Measurements from ENCODE around the gene TICAM2. TPM values are rescaled to one million over a fixed set of nuclear protein-coding genes. Genes with fewer than 3 reads are reported as not detected.

Gene TICAM2
- total RNA-seq, 1 experiment from 2014 or later = 1.0 TPM

DNA sequence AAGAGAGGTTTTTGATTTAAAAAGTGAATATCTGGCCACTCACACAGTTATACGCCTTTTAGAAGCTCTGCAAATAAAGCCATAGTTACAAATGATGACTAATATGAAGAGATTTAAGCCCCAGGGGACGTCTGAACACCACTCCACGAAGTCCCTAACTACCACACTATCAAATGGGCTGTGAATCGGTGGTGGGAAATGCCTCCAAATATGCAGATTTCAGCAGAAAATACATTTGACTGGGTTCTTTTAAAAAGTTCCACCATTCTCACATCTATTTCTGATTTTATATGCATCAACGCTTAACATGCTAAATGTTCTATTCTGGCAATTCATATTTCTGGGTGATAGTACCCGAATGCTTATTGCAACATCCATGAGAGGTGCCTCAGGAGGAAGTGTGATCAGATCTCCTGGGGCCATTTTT is 22.5 kb downstream of the TICAM2 start (continued):
- no peak for TF ChIP-seq ESRRA (CRISPR knock-in tag; IDR thresholded peaks at IDR 0.05; ENCODE audit: borderline replicate concordance)

DNA sequence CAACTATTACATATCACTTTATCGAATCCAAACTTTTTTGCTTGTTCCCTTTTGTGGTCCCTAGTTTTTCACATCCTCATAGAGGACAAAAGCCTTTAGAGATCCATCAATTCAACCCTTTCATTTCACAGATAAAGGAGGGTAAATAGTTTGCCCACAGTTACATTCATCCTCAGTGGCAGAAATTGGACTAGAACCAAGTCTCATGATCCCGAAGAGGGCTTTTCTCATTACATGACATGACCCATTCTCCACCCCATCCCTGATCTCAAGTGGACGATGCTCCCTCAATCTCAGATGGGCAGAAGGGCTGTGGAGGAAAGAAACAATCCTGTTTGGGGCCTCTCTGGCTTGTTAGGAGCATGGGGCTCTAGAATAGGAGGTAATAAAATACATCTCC is 23.1 kb downstream of the TICAM2 start:
- CTCF ChIA-PET = no interaction called here
- POLR2A ChIA-PET = no interaction called here
- ATAC-seq = no peak

More for the DNA sequence above, 23.1 kb downstream of the TICAM2 start:
- TF ChIP-seq, protein P1, sequence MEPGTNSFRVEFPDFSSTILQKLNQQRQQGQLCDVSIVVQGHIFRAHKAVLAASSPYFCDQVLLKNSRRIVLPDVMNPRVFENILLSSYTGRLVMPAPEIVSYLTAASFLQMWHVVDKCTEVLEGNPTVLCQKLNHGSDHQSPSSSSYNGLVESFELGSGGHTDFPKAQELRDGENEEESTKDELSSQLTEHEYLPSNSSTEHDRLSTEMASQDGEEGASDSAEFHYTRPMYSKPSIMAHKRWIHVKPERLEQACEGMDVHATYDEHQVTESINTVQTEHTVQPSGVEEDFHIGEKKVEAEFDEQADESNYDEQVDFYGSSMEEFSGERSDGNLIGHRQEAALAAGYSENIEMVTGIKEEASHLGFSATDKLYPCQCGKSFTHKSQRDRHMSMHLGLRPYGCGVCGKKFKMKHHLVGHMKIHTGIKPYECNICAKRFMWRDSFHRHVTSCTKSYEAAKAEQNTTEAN (CRISPR knock-in tag; IDR thresholded peaks at IDR 0.05) = no peak
- TF ChIP-seq GTF2I (CRISPR knock-in tag; conservative IDR thresholded peaks at IDR 0.05) = no peak
- no peak for TF ChIP-seq ZBTB21 (CRISPR knock-in tag; IDR thresholded peaks at IDR 0.05; ENCODE audit: borderline replicate concordance)
- no peak for TF ChIP-seq ERG (CRISPR knock-in tag; IDR thresholded peaks at IDR 0.05)
- TF ChIP-seq, protein P2, sequence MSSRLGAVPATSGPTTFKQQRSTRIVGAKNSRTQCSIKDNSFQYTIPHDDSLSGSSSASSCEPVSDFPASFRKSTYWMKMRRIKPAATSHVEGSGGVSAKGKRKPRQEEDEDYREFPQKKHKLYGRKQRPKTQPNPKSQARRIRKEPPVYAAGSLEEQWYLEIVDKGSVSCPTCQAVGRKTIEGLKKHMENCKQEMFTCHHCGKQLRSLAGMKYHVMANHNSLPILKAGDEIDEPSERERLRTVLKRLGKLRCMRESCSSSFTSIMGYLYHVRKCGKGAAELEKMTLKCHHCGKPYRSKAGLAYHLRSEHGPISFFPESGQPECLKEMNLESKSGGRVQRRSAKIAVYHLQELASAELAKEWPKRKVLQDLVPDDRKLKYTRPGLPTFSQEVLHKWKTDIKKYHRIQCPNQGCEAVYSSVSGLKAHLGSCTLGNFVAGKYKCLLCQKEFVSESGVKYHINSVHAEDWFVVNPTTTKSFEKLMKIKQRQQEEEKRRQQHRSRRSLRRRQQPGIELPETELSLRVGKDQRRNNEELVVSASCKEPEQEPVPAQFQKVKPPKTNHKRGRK (CRISPR knock-in tag; IDR thresholded peaks at IDR 0.05; ENCODE audit: borderline replicate concordance) = no peak
- no peak for TF ChIP-seq USF1 (CRISPR knock-in tag; IDR thresholded peaks at IDR 0.05)
- TF ChIP-seq, protein P3, sequence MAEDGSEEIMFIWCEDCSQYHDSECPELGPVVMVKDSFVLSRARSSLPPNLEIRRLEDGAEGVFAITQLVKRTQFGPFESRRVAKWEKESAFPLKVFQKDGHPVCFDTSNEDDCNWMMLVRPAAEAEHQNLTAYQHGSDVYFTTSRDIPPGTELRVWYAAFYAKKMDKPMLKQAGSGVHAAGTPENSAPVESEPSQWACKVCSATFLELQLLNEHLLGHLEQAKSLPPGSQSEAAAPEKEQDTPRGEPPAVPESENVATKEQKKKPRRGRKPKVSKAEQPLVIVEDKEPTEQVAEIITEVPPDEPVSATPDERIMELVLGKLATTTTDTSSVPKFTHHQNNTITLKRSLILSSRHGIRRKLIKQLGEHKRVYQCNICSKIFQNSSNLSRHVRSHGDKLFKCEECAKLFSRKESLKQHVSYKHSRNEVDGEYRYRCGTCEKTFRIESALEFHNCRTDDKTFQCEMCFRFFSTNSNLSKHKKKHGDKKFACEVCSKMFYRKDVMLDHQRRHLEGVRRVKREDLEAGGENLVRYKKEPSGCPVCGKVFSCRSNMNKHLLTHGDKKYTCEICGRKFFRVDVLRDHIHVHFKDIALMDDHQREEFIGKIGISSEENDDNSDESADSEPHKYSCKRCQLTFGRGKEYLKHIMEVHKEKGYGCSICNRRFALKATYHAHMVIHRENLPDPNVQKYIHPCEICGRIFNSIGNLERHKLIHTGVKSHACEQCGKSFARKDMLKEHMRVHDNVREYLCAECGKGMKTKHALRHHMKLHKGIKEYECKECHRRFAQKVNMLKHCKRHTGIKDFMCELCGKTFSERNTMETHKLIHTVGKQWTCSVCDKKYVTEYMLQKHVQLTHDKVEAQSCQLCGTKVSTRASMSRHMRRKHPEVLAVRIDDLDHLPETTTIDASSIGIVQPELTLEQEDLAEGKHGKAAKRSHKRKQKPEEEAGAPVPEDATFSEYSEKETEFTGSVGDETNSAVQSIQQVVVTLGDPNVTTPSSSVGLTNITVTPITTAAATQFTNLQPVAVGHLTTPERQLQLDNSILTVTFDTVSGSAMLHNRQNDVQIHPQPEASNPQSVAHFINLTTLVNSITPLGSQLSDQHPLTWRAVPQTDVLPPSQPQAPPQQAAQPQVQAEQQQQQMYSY (CRISPR knock-in tag; IDR thresholded peaks at IDR 0.05) = no peak
- TF ChIP-seq, protein P4, sequence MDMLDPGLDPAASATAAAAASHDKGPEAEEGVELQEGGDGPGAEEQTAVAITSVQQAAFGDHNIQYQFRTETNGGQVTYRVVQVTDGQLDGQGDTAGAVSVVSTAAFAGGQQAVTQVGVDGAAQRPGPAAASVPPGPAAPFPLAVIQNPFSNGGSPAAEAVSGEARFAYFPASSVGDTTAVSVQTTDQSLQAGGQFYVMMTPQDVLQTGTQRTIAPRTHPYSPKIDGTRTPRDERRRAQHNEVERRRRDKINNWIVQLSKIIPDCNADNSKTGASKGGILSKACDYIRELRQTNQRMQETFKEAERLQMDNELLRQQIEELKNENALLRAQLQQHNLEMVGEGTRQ (CRISPR knock-in tag; IDR thresholded peaks at IDR 0.05) = no peak
- no peak for TF ChIP-seq NR2C2 (CRISPR knock-in tag; IDR thresholded peaks at IDR 0.05)
- no peak for TF ChIP-seq ZNF138 (CRISPR knock-in tag; conservative IDR thresholded peaks at IDR 0.05)
- TF ChIP-seq SMAD3 (CRISPR knock-in tag; IDR thresholded peaks at IDR 0.05; ENCODE audit: borderline replicate concordance) = no peak
- no peak for TF ChIP-seq FOXK1 (CRISPR knock-in tag; IDR thresholded peaks at IDR 0.05)
- TF ChIP-seq ZMAT4 (CRISPR knock-in tag; IDR thresholded peaks at IDR 0.05) = no peak
- TF ChIP-seq SP1 (CRISPR knock-in tag; conservative IDR thresholded peaks at IDR 0.05) = no peak
- TF ChIP-seq E2F1 (CRISPR knock-in tag; IDR thresholded peaks at IDR 0.05) = no peak
- no peak for TF ChIP-seq ZNF121 (CRISPR knock-in tag; IDR thresholded peaks at IDR 0.05)
- TF ChIP-seq ZNF671 (CRISPR knock-in tag; IDR thresholded peaks at IDR 0.05) = no peak
- TF ChIP-seq CREM (CRISPR knock-in tag; IDR thresholded peaks at IDR 0.05) = no peak
- no peak for TF ChIP-seq OVOL2 (CRISPR knock-in tag; IDR thresholded peaks at IDR 0.05; ENCODE audit: borderline replicate concordance)
- peaks cover 4% of the 10 kb centered on the region for H3K36me3 Mint-ChIP-seq
- H3K4me1 Mint-ChIP-seq = peaks cover 5% of the 10 kb centered on the region
- H3K27ac Mint-ChIP-seq = no peak overlapping the region
- no peak for DNase-seq (ENCODE audit: low spot score)
- no peaks in the 10 kb centered on the region for H3K27me3 Mint-ChIP-seq (ENCODE audit: low read depth)
- peaks cover 12% of the 10 kb centered on the region for H3K9me3 Mint-ChIP-seq
- H3K4me3 Mint-ChIP-seq = no peak overlapping the region
